ENCODE results near the gene ERBB4. TPM values are rescaled to one million over a fixed set of nuclear protein-coding genes. Genes with fewer than 3 reads are reported as not detected.

ERBB4 gene
- polyA plus RNA-seq, 1 of the 3 experiments (the other 2 are of a cell fraction): 0.05 TPM

DNA sequence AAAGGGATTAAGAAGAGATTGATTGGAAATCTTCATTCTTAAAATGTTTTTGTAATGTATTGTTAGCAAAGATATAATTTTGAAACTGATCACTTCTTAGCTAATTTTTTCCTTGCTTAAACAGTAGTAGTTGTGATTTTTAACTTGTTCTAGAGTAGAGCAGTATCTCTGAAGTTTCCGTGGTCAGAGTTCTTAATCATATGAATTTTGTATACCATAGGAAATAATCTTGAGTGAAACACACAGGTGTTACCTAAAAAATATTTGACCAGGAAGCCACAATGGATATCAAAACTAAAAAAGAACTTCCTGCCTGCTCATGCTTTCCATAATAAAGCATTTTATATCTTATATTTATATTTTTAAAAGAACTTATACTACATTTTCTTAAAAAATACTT is 907.1 kb downstream of the ERBB4 start:
- no peaks in the 10 kb centered on the region for H3K27me3 ChIP-seq (ENCODE audit: insufficient read depth)
- H3K4me3 ChIP-seq (ENCODE audit: low read depth in 2 of 2, low read length in 1 of 2): no peak overlapping the region
- H3F3A ChIP-seq (replicated peaks; ENCODE audit: insufficient read depth): no peaks in the 10 kb centered on the region
- no peak for DNase-seq
- WGBS (ENCODE audit: low lambda C conversion rate): 89% methylated on average over 1 of the region's 1 CpG
- H4K20me1 ChIP-seq (ENCODE audit: insufficient read depth): no peaks in the 10 kb centered on the region
- H3K9me2 ChIP-seq: no peaks in the 10 kb centered on the region
- no peaks in the 10 kb centered on the region for H3K36me3 ChIP-seq (replicated peaks in 1 of 2; ENCODE audit: control insufficient read depth in 1 of 2, insufficient read depth in 2 of 2, low read length in 1 of 2)
- H3K9me3 ChIP-seq: no peaks in the 10 kb centered on the region
- ChIA-PET CTCF (interaction anchor here (0.6 kb wide), 1 partner anchor 39 kb away, joined by 3 read pairs; no protein-coding TSS in a partner anchor), POLR2A (no interaction called here)
- H3K4me1 ChIP-seq (ENCODE audit: control insufficient read depth in 1 of 2, insufficient read depth in 2 of 2, low read depth in 1 of 2, low read length in 1 of 2): no peaks in the 10 kb centered on the region
- H3K27ac ChIP-seq (ENCODE audit: low read depth in 2 of 2, low read length in 1 of 2): no peak overlapping the region
- H2AFZ ChIP-seq (ENCODE audit: low read depth): no peak overlapping the region
- H3K9ac ChIP-seq: no peak overlapping the region
- H3K4me2 ChIP-seq: no peak overlapping the region
- TF ChIP-seq TEAD4 (IDR thresholded peaks at IDR 0.05; ENCODE audit: borderline replicate concordance, insufficient read depth) (no peak), SMC3 (IDR thresholded peaks at IDR 0.05; ENCODE audit: low read depth, low read length) (no peak), CHD2 (IDR thresholded peaks at IDR 0.05; ENCODE audit: low read length, partially characterized antibody) (no peak), POLR2AphosphoS5 (IDR thresholded peaks at IDR 0.05; ENCODE audit: low read depth, low read length) (no peak), EZH2phosphoT487 (IDR thresholded peaks at IDR 0.05; ENCODE audit: borderline replicate concordance, low read depth) (no peak), JUND (IDR thresholded peaks at IDR 0.05) (no peak), FOSL2 (IDR thresholded peaks at IDR 0.05; ENCODE audit: borderline replicate concordance, low read depth) (no peak)
- TF ChIP-seq, protein P1, sequence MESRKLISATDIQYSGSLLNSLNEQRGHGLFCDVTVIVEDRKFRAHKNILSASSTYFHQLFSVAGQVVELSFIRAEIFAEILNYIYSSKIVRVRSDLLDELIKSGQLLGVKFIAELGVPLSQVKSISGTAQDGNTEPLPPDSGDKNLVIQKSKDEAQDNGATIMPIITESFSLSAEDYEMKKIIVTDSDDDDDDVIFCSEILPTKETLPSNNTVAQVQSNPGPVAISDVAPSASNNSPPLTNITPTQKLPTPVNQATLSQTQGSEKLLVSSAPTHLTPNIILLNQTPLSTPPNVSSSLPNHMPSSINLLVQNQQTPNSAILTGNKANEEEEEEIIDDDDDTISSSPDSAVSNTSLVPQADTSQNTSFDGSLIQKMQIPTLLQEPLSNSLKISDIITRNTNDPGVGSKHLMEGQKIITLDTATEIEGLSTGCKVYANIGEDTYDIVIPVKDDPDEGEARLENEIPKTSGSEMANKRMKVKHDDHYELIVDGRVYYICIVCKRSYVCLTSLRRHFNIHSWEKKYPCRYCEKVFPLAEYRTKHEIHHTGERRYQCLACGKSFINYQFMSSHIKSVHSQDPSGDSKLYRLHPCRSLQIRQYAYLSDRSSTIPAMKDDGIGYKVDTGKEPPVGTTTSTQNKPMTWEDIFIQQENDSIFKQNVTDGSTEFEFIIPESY (IDR thresholded peaks at IDR 0.05; ENCODE audit: borderline replicate concordance, low read depth): no peak
- TF ChIP-seq, protein P2, sequence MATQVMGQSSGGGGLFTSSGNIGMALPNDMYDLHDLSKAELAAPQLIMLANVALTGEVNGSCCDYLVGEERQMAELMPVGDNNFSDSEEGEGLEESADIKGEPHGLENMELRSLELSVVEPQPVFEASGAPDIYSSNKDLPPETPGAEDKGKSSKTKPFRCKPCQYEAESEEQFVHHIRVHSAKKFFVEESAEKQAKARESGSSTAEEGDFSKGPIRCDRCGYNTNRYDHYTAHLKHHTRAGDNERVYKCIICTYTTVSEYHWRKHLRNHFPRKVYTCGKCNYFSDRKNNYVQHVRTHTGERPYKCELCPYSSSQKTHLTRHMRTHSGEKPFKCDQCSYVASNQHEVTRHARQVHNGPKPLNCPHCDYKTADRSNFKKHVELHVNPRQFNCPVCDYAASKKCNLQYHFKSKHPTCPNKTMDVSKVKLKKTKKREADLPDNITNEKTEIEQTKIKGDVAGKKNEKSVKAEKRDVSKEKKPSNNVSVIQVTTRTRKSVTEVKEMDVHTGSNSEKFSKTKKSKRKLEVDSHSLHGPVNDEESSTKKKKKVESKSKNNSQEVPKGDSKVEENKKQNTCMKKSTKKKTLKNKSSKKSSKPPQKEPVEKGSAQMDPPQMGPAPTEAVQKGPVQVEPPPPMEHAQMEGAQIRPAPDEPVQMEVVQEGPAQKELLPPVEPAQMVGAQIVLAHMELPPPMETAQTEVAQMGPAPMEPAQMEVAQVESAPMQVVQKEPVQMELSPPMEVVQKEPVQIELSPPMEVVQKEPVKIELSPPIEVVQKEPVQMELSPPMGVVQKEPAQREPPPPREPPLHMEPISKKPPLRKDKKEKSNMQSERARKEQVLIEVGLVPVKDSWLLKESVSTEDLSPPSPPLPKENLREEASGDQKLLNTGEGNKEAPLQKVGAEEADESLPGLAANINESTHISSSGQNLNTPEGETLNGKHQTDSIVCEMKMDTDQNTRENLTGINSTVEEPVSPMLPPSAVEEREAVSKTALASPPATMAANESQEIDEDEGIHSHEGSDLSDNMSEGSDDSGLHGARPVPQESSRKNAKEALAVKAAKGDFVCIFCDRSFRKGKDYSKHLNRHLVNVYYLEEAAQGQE (IDR thresholded peaks at IDR 0.05; ENCODE audit: low read depth, low read length): no peak
- TF ChIP-seq, protein P3, sequence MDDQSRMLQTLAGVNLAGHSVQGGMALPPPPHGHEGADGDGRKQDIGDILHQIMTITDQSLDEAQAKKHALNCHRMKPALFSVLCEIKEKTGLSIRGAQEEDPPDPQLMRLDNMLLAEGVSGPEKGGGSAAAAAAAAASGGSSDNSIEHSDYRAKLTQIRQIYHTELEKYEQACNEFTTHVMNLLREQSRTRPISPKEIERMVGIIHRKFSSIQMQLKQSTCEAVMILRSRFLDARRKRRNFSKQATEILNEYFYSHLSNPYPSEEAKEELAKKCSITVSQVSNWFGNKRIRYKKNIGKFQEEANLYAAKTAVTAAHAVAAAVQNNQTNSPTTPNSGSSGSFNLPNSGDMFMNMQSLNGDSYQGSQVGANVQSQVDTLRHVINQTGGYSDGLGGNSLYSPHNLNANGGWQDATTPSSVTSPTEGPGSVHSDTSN (IDR thresholded peaks at IDR 0.05): no peak
- H3K79me2 ChIP-seq (ENCODE audit: insufficient read depth): no peaks in the 10 kb centered on the region

DNA sequence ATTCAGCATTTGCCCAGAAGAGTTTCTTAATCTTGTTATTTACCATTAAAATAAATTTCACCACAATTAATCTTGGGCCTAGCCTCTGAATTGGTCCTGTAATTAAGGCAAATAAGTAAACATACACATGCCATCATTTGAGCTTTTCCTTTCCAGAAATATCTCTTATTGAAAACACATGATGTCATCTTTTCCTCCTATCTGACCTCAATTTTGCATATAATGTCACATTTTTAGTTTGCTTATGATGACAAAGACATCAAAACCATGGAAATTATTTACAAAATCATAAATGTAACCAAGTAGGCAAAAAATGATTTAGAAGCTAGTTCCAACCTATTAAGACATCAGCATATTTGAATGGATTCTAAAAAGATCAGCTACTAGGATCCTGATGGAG is 915.5 kb downstream of the ERBB4 start:
- no peak overlapping the region for H3K9ac ChIP-seq
- no peaks in the 10 kb centered on the region for H3K4me1 ChIP-seq (ENCODE audit: control insufficient read depth in 1 of 2, insufficient read depth in 2 of 2, low read depth in 1 of 2, low read length in 1 of 2)
- no peak overlapping the region for H3K4me2 ChIP-seq
- no peaks in the 10 kb centered on the region for H3F3A ChIP-seq (replicated peaks; ENCODE audit: insufficient read depth)
- H3K27me3 ChIP-seq (ENCODE audit: insufficient read depth): no peaks in the 10 kb centered on the region
- no peaks in the 10 kb centered on the region for H3K79me2 ChIP-seq (ENCODE audit: insufficient read depth)
- no peak for DNase-seq
- H2AFZ ChIP-seq (ENCODE audit: low read depth): no peak overlapping the region
- POLR2A ChIA-PET: no interaction called here
- TF ChIP-seq EP300 (IDR thresholded peaks at IDR 0.05; ENCODE audit: borderline replicate concordance in 1 of 2, low read depth in 1 of 2, low read length in 1 of 2) (no peak), JUND (IDR thresholded peaks at IDR 0.05) (no peak), TCF12 (IDR thresholded peaks at IDR 0.05) (no peak)
- TF ChIP-seq, protein P1 (IDR thresholded peaks at IDR 0.05; ENCODE audit: borderline replicate concordance, low read depth): no peak
- H3K27ac ChIP-seq (ENCODE audit: low read depth in 2 of 2, low read length in 1 of 2): no peak overlapping the region
- no peaks in the 10 kb centered on the region for H3K9me3 ChIP-seq
- no peaks in the 10 kb centered on the region for H3K9me2 ChIP-seq
- CTCF ChIA-PET: interaction anchor here (0.7 kb wide), 1 partner anchor 202 kb away, joined by 3 read pairs; no protein-coding TSS in a partner anchor
- no peaks in the 10 kb centered on the region for H4K20me1 ChIP-seq (ENCODE audit: insufficient read depth)
- H3K36me3 ChIP-seq (replicated peaks in 1 of 2; ENCODE audit: control insufficient read depth in 1 of 2, insufficient read depth in 2 of 2, low read length in 1 of 2): no peaks in the 10 kb centered on the region
- H3K4me3 ChIP-seq (ENCODE audit: low read depth in 2 of 2, low read length in 1 of 2): no peak overlapping the region

Measured in SK-N-SH (cell line).